Fibroblast of pulmonary artery (primary cell): ENCODE data around the gene RIPPLY1.

Source experiments
- DNase-seq: peaks from one replicate; pipeline ENCODE4 v3.0.0-alpha.2; 2010; ENCODE audit warnings: low read depth
- H3K4me3 ChIP-seq: replicated peaks from 2 replicates; pipeline ENCODE4 v1.5.1; 2011; ENCODE audit warnings: low read depth, mild to moderate bottlenecking, control low read depth, low read length, moderate library complexity
- CTCF ChIP-seq: IDR thresholded peaks from 2 replicates; pipeline ENCODE4 v1.5.1; 2011; ENCODE audit warnings: mild to moderate bottlenecking, control low read depth, low read length, inconsistent platforms; ENCODE audit errors: missing control alignments

The RIPPLY1 gene

GRCh38 chrX:106901781-106902219 lies 1.3 kb downstream of the RIPPLY1 start:
- TF ChIP-seq CTCF, result no peak
- DNase-seq, result no peak
- no peak overlapping the region for H3K4me3 ChIP-seq

- no peak for TF ChIP-seq CTCF
- H3K4me3 ChIP-seq, result no peak overlapping the region
- no peak for DNase-seq
These were observed 1.8 kb downstream of the RIPPLY1 start for GRCh38 chrX:106901341-106901740.

GRCh38 chrX:106899841-106900240 lies 3.3 kb downstream of the RIPPLY1 start:
- no peak for DNase-seq
- no peak for TF ChIP-seq CTCF
- no peak overlapping the region for H3K4me3 ChIP-seq

- no peak overlapping the region for H3K4me3 ChIP-seq
- DNase-seq, result no peak
- TF ChIP-seq CTCF, result no peak
These were observed 3.9 kb downstream of the RIPPLY1 start for GRCh38 chrX:106899276-106899675.

- peak; percentile 40 for TF ChIP-seq CTCF
- no peak overlapping the region for H3K4me3 ChIP-seq
- peak; percentile 73 for DNase-seq
These were observed 4.7 kb downstream of the RIPPLY1 start for GRCh38 chrX:106898462-106898861.

- peak; percentile 47 for DNase-seq
- TF ChIP-seq CTCF, result no peak
- no peak overlapping the region for H3K4me3 ChIP-seq
These were observed 5.9 kb downstream of the RIPPLY1 start for GRCh38 chrX:106897259-106897658.

- H3K4me3 ChIP-seq, result no peak overlapping the region
- peak; percentile 74 for DNase-seq
These were observed 8.1 kb downstream of the RIPPLY1 start for GRCh38 chrX:106894978-106895452.

More at GRCh38 chrX:106894978-106895452, 8.1 kb downstream of the RIPPLY1 start:
- TF ChIP-seq CTCF, result no peak
